SK-N-MC (cell line): Measurements from ENCODE around the gene TTC7B.

Experiments used
- DNase-seq: peaks from one replicate; pipeline ENCODE4 v3.0.0-alpha.2; 2011; ENCODE audit warnings: low read depth, low spot score
- H3K27ac ChIP-seq: fragments of 200-600 bp; sonication (generic); 2 replicates; pipeline ENCODE4 v1.5.1; 2016; ENCODE audit warnings: mixed run types
- H3K36me3 ChIP-seq: fragments of 200-600 bp; sonication (generic); 2 replicates; pipeline ENCODE4 v1.6.1; 2017; ENCODE audit warnings: antibody characterized with exemption, low read length, mixed read lengths; ENCODE audit not compliant: insufficient read depth
- H3K4me3 ChIP-seq: fragments of 200-600 bp; sonication (generic); 2 replicates; pipeline ENCODE4 v1.5.1; 2016
- H3K9ac ChIP-seq: fragments of 200-600 bp; sonication (generic); 2 replicates; pipeline ENCODE4 v1.8.0; 2017; ENCODE audit warnings: mixed run types, mixed read lengths; ENCODE audit not compliant: insufficient read length
- H3K9me3 ChIP-seq: fragments of 200-600 bp; sonication (generic); 2 replicates; pipeline ENCODE4 v1.6.1; 2017; ENCODE audit warnings: low read depth, mild to moderate bottlenecking, antibody characterized with exemption, low read length, moderate library complexity, mixed read lengths
- EZH2 ChIP-seq: fragments of 200-600 bp; sonication (generic); IDR thresholded peaks from one replicate; pipeline ENCODE4 v1.6.1; 2017; ENCODE audit warnings: antibody characterized with exemption
- FOXP2 ChIP-seq: optimal IDR thresholded peaks from 2 replicates; pipeline ENCODE3; 2011; ENCODE audit warnings: mild to moderate bottlenecking, moderate library complexity; ENCODE audit not compliant: insufficient read depth; ENCODE audit errors: extremely low read length, control extremely low read depth
- POLR2AphosphoS5 ChIP-seq: IDR thresholded peaks from 2 replicates; pipeline ENCODE4 v1.6.1; 2012; ENCODE audit warnings: mild to moderate bottlenecking, low read depth, low read length, borderline replicate concordance

Gene TTC7B

GRCh38 chr14:90539996-90540395 lies 276.2 kb downstream of the TTC7B start:
- Histone ChIP-seq H3K4me3 (no peak overlapping the region), H3K9me3 (no peaks in the 10 kb centered on the region), H3K27ac (no peak overlapping the region), H3K36me3 (no peaks in the 10 kb centered on the region), H3K9ac (no peak overlapping the region)
- no peak for TF ChIP-seq EZH2
- no peak for TF ChIP-seq FOXP2
- no peak for TF ChIP-seq POLR2AphosphoS5
- no peak for DNase-seq

DNA sequence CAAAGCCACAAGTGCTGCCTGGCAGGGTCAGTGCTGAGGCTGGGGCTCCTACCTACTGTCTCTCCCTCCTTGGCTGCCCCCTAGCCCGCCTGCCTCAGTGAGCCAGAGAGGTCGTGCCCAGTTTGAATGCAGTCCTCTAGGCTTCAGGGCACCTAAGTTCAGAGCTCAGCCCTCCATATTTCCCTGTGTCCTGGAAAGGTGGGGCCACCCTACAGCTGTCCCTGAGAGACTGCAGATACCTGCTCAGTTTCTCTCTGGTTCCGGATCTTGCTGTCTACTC lies 276.8 kb downstream of the TTC7B start:
- H3K9me3 ChIP-seq, result no peaks in the 10 kb centered on the region
- TF ChIP-seq POLR2AphosphoS5 (no peak), EZH2 (no peak), FOXP2 (no peak)
- DNase-seq, result no peak
- H3K36me3 ChIP-seq, result no peaks in the 10 kb centered on the region
- no peak overlapping the region for H3K9ac ChIP-seq
- H3K4me3 ChIP-seq, result no peak overlapping the region
- H3K27ac ChIP-seq, result no peak overlapping the region

DNA sequence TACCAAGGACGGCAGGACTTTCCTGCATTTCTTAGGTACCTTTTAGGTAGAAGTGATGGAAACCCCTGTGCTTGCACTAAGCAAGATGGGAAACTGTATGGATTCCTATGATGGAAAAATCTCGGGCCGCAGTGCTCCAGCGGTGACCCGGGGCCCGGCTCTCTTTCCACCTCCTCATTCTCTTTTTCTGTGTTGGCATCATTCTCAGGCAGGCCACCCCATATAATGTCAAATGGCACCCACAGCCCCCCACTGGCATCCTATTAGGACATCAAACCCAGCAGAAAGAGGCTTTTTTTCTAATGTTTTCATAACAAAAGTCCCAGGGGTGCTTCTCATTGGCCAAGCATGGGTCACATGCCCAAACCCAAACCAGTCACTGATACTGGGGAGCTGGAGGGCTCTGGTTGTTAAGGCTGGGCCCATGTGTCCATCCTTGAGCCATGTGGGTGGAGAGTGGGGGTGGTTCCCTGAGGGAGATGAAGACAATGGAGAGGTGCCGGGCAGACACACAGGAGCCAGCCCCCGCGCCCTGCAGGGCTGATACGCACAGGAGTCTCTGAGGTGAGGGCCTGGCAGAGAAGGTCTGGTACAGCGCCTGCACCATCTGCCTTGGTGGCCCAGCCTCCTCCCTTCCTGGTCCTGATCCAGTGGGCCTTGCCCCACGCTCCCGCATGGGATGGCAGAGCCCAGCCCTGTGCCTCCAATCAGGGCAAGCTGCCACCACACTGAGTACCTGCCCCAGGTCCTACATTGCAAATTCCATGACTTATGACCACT lies 277.3 kb downstream of the TTC7B start:
- Histone ChIP-seq H3K9ac (no peak overlapping the region), H3K9me3 (no peaks in the 10 kb centered on the region), H3K36me3 (no peaks in the 10 kb centered on the region), H3K4me3 (no peak overlapping the region), H3K27ac (no peak overlapping the region)
- TF ChIP-seq FOXP2 (no peak), POLR2AphosphoS5 (no peak), EZH2 (no peak)
- DNase-seq, result no peak

DNA sequence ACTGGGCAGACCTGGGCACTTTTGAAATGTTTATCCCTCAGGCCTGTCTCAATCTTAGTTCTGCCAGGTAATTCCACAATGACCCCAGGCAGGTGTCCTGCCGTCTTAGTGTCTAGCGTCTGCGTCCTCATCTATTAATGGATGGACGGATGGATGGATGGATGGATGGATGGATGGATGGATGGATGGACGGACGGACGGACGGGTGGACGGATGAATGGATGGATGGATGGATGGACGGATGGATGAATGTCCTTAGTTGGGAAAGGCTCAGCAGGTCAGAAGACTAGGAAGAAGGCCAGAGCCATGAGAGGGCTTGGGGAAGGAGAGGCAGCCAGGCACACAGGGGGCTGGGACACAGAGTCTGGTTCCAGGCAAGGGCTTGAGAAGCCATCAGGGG lies 278.1 kb downstream of the TTC7B start:
- H3K27ac ChIP-seq, result no peak overlapping the region
- no peak overlapping the region for H3K9ac ChIP-seq
- DNase-seq, result no peak
- H3K36me3 ChIP-seq, result no peaks in the 10 kb centered on the region
- no peak overlapping the region for H3K4me3 ChIP-seq
- H3K9me3 ChIP-seq, result no peaks in the 10 kb centered on the region
- no peak for TF ChIP-seq POLR2AphosphoS5
- no peak for TF ChIP-seq EZH2
- TF ChIP-seq FOXP2, result no peak

GRCh38 chr14:90536511-90537191 lies 279.6 kb downstream of the TTC7B start:
- H3K4me3 ChIP-seq, result no peak overlapping the region
- DNase-seq, result no peak
- no peak overlapping the region for H3K27ac ChIP-seq
- H3K9me3 ChIP-seq, result no peaks in the 10 kb centered on the region
- H3K36me3 ChIP-seq, result no peaks in the 10 kb centered on the region
- TF ChIP-seq POLR2AphosphoS5 (no peak), FOXP2 (no peak), EZH2 (no peak)
- H3K9ac ChIP-seq, result no peak overlapping the region

GRCh38 chr14:90536092-90536491 lies 280.1 kb downstream of the TTC7B start:
- no peak for TF ChIP-seq POLR2AphosphoS5
- no peak for TF ChIP-seq FOXP2
- no peak for DNase-seq
- no peak overlapping the region for H3K27ac ChIP-seq
- H3K9me3 ChIP-seq, result no peaks in the 10 kb centered on the region
- H3K9ac ChIP-seq, result no peak overlapping the region
- no peaks in the 10 kb centered on the region for H3K36me3 ChIP-seq
- no peak overlapping the region for H3K4me3 ChIP-seq

DNA sequence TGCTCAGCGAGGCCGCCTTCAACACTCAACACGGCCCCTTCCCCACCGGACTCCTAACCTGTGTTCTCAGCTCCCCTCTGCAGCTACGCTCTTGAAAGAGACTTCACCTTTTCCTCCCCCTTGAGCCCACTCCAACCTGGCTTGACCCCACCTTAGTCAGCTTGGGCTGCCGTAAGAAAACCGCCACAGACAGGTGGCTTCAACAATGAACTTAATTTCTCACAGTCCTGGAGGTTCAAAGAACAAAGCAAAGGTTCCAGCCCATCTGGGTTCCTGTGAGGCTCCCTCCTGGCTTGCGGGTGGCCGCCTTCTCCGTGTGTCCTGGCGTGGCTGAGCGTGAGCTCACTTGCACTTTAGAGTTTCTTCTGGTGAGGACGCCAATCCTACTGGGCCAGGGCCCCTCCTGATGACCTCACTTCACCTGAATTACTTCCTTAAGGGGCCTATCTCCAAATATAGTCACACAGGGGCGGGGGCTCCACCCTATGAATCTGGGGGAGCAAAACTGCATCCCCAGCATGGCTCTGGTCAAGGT lies 280.6 kb downstream of the TTC7B start:
- Histone ChIP-seq H3K9me3 (no peaks in the 10 kb centered on the region), H3K27ac (no peak overlapping the region), H3K4me3 (no peak overlapping the region), H3K36me3 (no peaks in the 10 kb centered on the region), H3K9ac (no peak overlapping the region)
- no peak for DNase-seq
- TF ChIP-seq EZH2 (no peak), FOXP2 (no peak), POLR2AphosphoS5 (no peak)

DNA sequence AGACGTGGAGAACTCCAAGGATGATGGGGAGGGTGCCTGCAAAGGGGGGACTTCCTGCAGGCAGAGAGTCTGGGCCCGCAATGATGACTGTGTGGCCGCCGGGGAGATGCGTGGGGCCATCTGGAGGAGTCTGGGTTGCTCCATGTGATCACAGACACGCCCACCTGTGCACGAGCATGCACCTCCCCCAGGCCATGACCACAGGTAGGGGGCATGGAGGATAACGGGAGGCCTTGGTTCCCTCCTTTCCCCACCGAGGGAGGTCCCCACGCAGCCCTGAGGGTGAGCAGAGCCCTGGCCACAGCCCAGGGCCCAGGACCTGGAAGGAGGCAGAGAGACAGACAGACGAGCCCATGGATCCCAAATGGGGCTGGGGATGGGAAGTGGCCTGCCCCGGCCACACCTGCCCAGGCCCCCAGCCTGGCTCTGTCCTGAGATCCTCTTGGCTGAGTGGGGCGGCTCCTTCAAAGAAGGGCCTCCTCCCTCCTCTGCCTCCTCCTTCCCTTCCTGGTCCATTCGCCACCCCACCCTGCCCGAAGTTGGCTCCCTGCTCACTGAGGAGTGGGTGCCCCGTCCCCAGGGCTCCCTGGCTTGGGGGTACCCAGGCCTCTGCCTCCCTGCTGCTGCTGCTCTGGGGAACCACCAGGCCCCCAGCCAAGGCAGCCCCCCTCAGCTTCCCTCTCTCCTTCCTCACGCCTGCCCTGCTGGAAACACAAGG lies 281.2 kb downstream of the TTC7B start:
- TF ChIP-seq EZH2, result no peak
- TF ChIP-seq POLR2AphosphoS5, result no peak
- no peak for TF ChIP-seq FOXP2

More for the DNA sequence above, 281.2 kb downstream of the TTC7B start:
- no peak for DNase-seq
- H3K36me3 ChIP-seq, result no peaks in the 10 kb centered on the region
- H3K27ac ChIP-seq, result no peak overlapping the region
- no peak overlapping the region for H3K9ac ChIP-seq
- no peaks in the 10 kb centered on the region for H3K9me3 ChIP-seq
- H3K4me3 ChIP-seq, result no peak overlapping the region
